Liver (tissue), 3 donors: ENCODE data around the gene OR2L13.

Experiments
- ATF3 ChIP-seq: IDR thresholded peaks from 2 replicates; pipeline ENCODE4 v1.6.1; 2016; ENCODE audit warnings: antibody characterized with exemption
- CTCF ChIP-seq: fragments of 150-350 bp; IDR thresholded peaks from 2 replicates; pipeline ENCODE4 v1.5.1; 2017; ENCODE audit warnings: improper control_type of control experiment, low read depth, low read length; ENCODE audit not compliant: missing input control
- GABPA ChIP-seq, 2 donors: IDR thresholded peaks in 1 of 2; conservative IDR thresholded peaks in 1 of 2; 2 replicates each; pipeline ENCODE4 v1.6.1; 2016; ENCODE audit warnings: antibody characterized with exemption in 2 of 2, mild to moderate bottlenecking in 1 of 2, moderate library complexity in 1 of 2
- HNF4G ChIP-seq: IDR thresholded peaks from 2 replicates; pipeline ENCODE4 v1.6.1; 2016; ENCODE audit warnings: antibody characterized with exemption
- donor health status: healthy.
- donor health status: healthy.

- TF ChIP-seq ATF3 (no peak), CTCF (no peak), HNF4G (no peak), GABPA (IDR thresholded peaks at IDR 0.05 in 1 of 2, conservative IDR thresholded peaks at IDR 0.05 in 1 of 2) (no peak)
Measured at GRCh38 chr1:248046536-248046935, 48.4 kb upstream of the OR2L13 start, which contains the start of gene OR2L3.
